Islet of Langerhans (tissue), 1 donor: ENCODE data around the gene VPS35L.
"Not testable (repeated sequence)": the region's sequence is repeated elsewhere in the genome, so short reads cannot be mapped to it uniquely, and the experiment has no call there.

Experiments used
- FAIRE-seq: peaks from one replicate; lab custom pipeline; 2011; peaks lifted over from hg19 to GRCh38; lab: Jason Lieb, UNC

The VPS35L gene

GRCh38 chr16:19540241-19540970, 15.1 kb upstream of the VPS35L start:
- FAIRE-seq, result no peak

- peak; percentile 100 for FAIRE-seq
Observed at GRCh38 chr16:19542138-19542821, 13.2 kb upstream of the VPS35L start.

GRCh38 chr16:19543278-19543996, 12.1 kb upstream of the VPS35L start:
- FAIRE-seq, result not testable (repeated sequence)

- no peak for FAIRE-seq
Observed at GRCh38 chr16:19548144-19548543, 7.4 kb upstream of the VPS35L start.

GRCh38 chr16:19549673-19550072, 5.8 kb upstream of the VPS35L start:
- FAIRE-seq, result no peak

GRCh38 chr16:19555938-19556771, 652 bp downstream of the VPS35L start:
- no peak for FAIRE-seq

GRCh38 chr16:19559242-19559910, 3.9 kb downstream of the VPS35L start:
- peak; percentile 94 for FAIRE-seq

GRCh38 chr16:19560078-19560477, 4.6 kb downstream of the VPS35L start:
- no peak for FAIRE-seq

- FAIRE-seq, result no peak
Observed at GRCh38 chr16:19563377-19563776, 7.9 kb downstream of the VPS35L start.

GRCh38 chr16:19566362-19566761, 10.9 kb downstream of the VPS35L start:
- FAIRE-seq, result no peak

GRCh38 chr16:19567560-19567959, 12.1 kb downstream of the VPS35L start:
- no peak for FAIRE-seq

GRCh38 chr16:19573997-19574396, 18.5 kb downstream of the VPS35L start:
- FAIRE-seq, result no peak

- no peak for FAIRE-seq
Observed at GRCh38 chr16:19574615-19575014, 19.1 kb downstream of the VPS35L start.

- FAIRE-seq, result no peak
Observed at GRCh38 chr16:19578378-19578971, 23.0 kb downstream of the VPS35L start.

- FAIRE-seq, result no peak
Observed at GRCh38 chr16:19582050-19582831, 26.7 kb downstream of the VPS35L start.

- FAIRE-seq, result no peak
Observed at GRCh38 chr16:19583665-19584300, 28.3 kb downstream of the VPS35L start.

- FAIRE-seq, result no peak
Observed at GRCh38 chr16:19588661-19589060, 33.2 kb downstream of the VPS35L start.

- no peak for FAIRE-seq
Observed at GRCh38 chr16:19589106-19589505, 33.6 kb downstream of the VPS35L start.

GRCh38 chr16:19589771-19590302, 34.3 kb downstream of the VPS35L start:
- no peak for FAIRE-seq
